Esophagus muscularis mucosa (tissue), 4 donors: ENCODE results near the gene TPH2. TPM values are rescaled to one million over a fixed set of nuclear protein-coding genes. Genes with fewer than 3 reads are reported as not detected.

Source experiments
- DNase-seq: peaks from one replicate; pipeline ENCODE4 v3.0.0-alpha.2; 2017; ENCODE audit errors: extremely low spot score
- H3K27ac ChIP-seq, 4 donors: fragments of 200-600 bp; sonication (generic); replicated peaks in 1 of 4; 1 replicate in 3 of 4; 2 replicates in 1 of 4; pipeline ENCODE4 v1.5.1; 2016 to 2019; ENCODE audit warnings: mild to moderate bottlenecking in 1 of 4
- H3K27me3 ChIP-seq, 4 donors: fragments of 200-600 bp; sonication (generic); one replicate each; pipeline versions ENCODE4 v1.5.1 to v1.6.0; 2016 to 2019
- H3K36me3 ChIP-seq, 4 donors: fragments of 200-600 bp; sonication (generic); one replicate each; pipeline ENCODE4 v1.5.1; 2016 to 2019
- H3K4me1 ChIP-seq, 4 donors: fragments of 200-600 bp; sonication (generic); one replicate each; pipeline ENCODE4 v1.5.1; 2016 to 2019
- H3K4me3 ChIP-seq, 4 donors: fragments of 200-600 bp; sonication (generic); 1 replicate in 2 of 4; 2 replicates in 2 of 4; pipeline ENCODE4 v1.5.1; 2016 to 2019; ENCODE audit warnings: mild to moderate bottlenecking in 4 of 4, moderate library complexity in 1 of 4
- H3K9me3 ChIP-seq, 4 donors: fragments of 200-600 bp; sonication (generic); 1 replicate in 3 of 4; 2 replicates in 1 of 4; pipeline ENCODE4 v1.5.1; 2016 to 2019
- CTCF ChIP-seq, 3 experiments: fragments of 200-600 bp in 2 of 3; fragments of 450-650 bp in 1 of 3; sonication (generic) in 2 of 3; IDR thresholded peaks; one replicate each; pipeline ENCODE4 v1.5.1; 2017 to 2019; ENCODE audit warnings: antibody characterized with exemption in 3 of 3, mild to moderate bottlenecking in 2 of 3, moderate library complexity in 1 of 3
- EP300 ChIP-seq: sonication (generic); formaldehyde crosslinking; IDR thresholded peaks from one replicate; pipeline ENCODE4 v1.6.1; 2017; ENCODE audit warnings: antibody characterized with exemption
- POLR2A ChIP-seq: fragments of 450-650 bp; IDR thresholded peaks from one replicate; pipeline ENCODE4 v1.6.1; 2017; ENCODE audit warnings: antibody characterized with exemption, moderate library complexity, mild to moderate bottlenecking, low read depth
- POLR2AphosphoS5 ChIP-seq, 2 donors: sonication (generic); formaldehyde crosslinking; IDR thresholded peaks; one replicate each; pipeline ENCODE4 v1.6.1; 2017; ENCODE audit warnings: antibody characterized with exemption in 2 of 2
- WGBS: methylation state at CpG from one replicate; pipeline ENCODE4 v1.1.5; 2018; 5-methylcytosine and 5-hydroxymethylcytosine counted together
- intact Hi-C: fragments of 100-400 bp; cut with DNase I; formaldehyde crosslinking; loops from one replicate; pipeline ENCODE4 v1.15.1; 2023
- total RNA-seq, 4 donors: library from RNA; depleted of rRNA; stranded (reverse); fragments of >200 nt; gene quantifications; one replicate each; pipeline versions ENCODE4 v1.1.0 to v1.2.1, GENCODE V29; 2016

TPH2 gene
- total RNA-seq, 4 donors from 2014 or later: 0.11 to 0.17 (median 0.13) TPM; not detected in 1

- 18% methylated on average over 1 of the region's 1 CpG for WGBS
- intact Hi-C loops: no loop called here
- TF ChIP-seq POLR2AphosphoS5 (IDR thresholded peaks at IDR 0.05) (no peak), CTCF (IDR thresholded peaks at IDR 0.05) (no peak), EP300 (no peak), POLR2A (no peak)
These were observed 97.7 kb downstream of the TPH2 start for GRCh38 chr12:72036393-72036792.

DNA sequence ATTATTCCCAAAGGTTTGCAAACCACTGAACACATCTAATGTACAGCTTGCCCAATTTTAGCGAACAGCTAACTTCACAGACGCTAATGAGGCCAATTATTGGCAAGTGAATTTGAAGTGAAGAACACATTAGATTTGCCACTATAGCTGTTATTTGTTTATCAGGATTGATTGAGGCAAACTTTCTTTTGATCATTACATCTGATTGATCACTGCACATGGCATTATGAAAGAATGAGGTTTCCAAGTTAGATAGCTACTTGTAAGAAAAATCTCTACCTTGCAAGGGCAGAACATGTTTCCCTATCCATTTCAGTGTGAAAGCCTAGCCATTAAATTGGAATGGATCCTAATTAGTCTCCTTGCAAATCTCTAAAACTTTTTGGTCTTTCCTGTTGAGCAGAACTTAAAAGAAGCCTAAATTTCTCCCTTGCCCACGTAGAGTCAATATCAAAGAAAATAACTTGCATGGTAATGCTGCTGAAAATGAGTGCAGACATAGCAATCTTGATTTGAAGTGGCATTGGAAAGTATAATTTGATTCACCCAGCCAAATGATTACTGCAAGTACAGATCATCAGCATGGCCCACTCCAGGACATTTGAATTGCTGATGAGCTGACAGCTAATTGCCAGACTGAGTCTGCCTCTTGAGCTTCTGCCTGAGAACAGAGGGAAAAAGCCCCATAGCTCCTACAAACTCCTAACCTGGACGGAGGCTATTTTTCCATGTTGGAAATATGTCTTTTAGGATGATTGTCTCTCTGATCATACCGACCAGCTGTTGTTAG is 98.6 kb downstream of the TPH2 start:
- no peaks in the 10 kb centered on the region for H3K36me3 ChIP-seq
- H3K27me3 ChIP-seq: no peaks in the 10 kb centered on the region
- H3K27ac ChIP-seq: no peak overlapping the region
- no peak overlapping the region for H3K4me3 ChIP-seq
- no peaks in the 10 kb centered on the region for H3K9me3 ChIP-seq
- no peak for DNase-seq
- intact Hi-C loops: no loop called here
- WGBS: 87% methylated on average over 5 of the region's 5 CpGs
- H3K4me1 ChIP-seq: no peaks in the 10 kb centered on the region
- TF ChIP-seq POLR2A (no peak), CTCF (IDR thresholded peaks at IDR 0.05) (no peak)

More at GRCh38 chr12:72036393-72036792, 97.7 kb downstream of the TPH2 start:
- Histone ChIP-seq H3K27ac (no peak overlapping the region), H3K4me1 (no peaks in the 10 kb centered on the region), H3K27me3 (no peaks in the 10 kb centered on the region), H3K9me3 (no peaks in the 10 kb centered on the region), H3K4me3 (no peak overlapping the region), H3K36me3 (no peaks in the 10 kb centered on the region)
- no peak for DNase-seq

- intact Hi-C loops: no loop called here
- 58% methylated on average over 2 of the region's 2 CpGs for WGBS
- H3K27ac ChIP-seq: no peak overlapping the region
- TF ChIP-seq POLR2AphosphoS5 (IDR thresholded peaks at IDR 0.05) (no peak), CTCF (IDR thresholded peaks at IDR 0.05) (no peak), EP300 (no peak), POLR2A (no peak)
- H3K9me3 ChIP-seq: no peaks in the 10 kb centered on the region
- DNase-seq: no peak
- no peaks in the 10 kb centered on the region for H3K27me3 ChIP-seq
- no peaks in the 10 kb centered on the region for H3K36me3 ChIP-seq
- H3K4me3 ChIP-seq: no peak overlapping the region
- H3K4me1 ChIP-seq: no peaks in the 10 kb centered on the region
These were observed 103.2 kb downstream of the TPH2 start for GRCh38 chr12:72041811-72042210.

DNA sequence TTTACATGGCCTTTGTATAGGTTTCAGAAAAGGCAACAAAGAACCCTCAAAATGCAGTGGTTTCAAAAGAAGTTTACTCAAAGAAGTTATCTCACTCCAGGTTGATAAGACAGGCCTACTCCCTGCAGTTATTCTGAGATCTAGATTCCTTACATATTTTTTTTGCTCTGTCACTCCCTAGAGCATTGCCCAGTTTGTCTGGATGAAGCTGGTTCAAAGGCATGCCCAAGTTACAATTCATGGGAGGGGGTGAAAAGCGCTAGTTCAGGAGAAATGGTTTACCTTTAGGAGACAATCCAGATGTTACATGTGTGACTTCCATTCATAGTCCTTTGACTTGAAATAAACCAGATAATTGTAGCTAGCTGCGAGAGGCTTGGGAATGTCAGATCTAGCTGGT is 115.0 kb downstream of the TPH2 start:
- Histone ChIP-seq H3K27ac (no peak overlapping the region), H3K36me3 (no peaks in the 10 kb centered on the region), H3K4me3 (no peak overlapping the region), H3K27me3 (no peaks in the 10 kb centered on the region), H3K4me1 (no peaks in the 10 kb centered on the region), H3K9me3 (no peaks in the 10 kb centered on the region)
- intact Hi-C loops: no loop called here
- WGBS: 75% methylated on average over 2 of the region's 2 CpGs
- TF ChIP-seq POLR2AphosphoS5 (IDR thresholded peaks at IDR 0.05) (no peak), POLR2A (no peak), EP300 (no peak), CTCF (IDR thresholded peaks at IDR 0.05) (no peak)
- DNase-seq: no peak

DNA sequence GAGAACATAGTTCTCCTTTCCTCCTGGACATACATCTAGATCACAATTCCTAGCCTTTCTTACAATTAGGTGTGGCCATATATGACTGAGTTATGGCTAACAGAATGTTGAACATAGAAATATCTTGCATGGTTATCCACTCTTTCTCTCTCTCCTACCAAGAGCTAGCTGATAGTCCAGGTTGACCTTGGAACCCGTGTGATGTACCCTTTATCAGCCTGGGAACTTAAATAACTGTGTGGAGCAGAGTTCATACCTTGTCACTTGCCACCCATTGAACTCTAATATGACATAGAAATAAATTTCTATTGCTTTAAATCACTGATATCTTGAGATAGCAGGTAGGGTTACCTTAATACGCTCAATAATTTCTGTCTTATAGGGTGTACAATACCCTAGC is 115.9 kb downstream of the TPH2 start:
- Histone ChIP-seq H3K9me3 (no peaks in the 10 kb centered on the region), H3K36me3 (no peaks in the 10 kb centered on the region), H3K27me3 (no peaks in the 10 kb centered on the region), H3K4me1 (no peaks in the 10 kb centered on the region), H3K27ac (no peak overlapping the region), H3K4me3 (no peak overlapping the region)
- no peak for TF ChIP-seq CTCF (IDR thresholded peaks at IDR 0.05)
- no peak for TF ChIP-seq POLR2AphosphoS5 (IDR thresholded peaks at IDR 0.05)
- TF ChIP-seq EP300: no peak
- TF ChIP-seq POLR2A: no peak
- WGBS: 58% methylated on average over 2 of the region's 2 CpGs
- no peak for DNase-seq
- intact Hi-C loops: no loop called here
